ENCODE data around the gene MAP2K1. TPM values are rescaled to one million over a fixed set of nuclear protein-coding genes. Genes with fewer than 3 reads are reported as not detected.
"Not testable (repeated sequence)": the region's sequence is repeated elsewhere in the genome, so short reads cannot be mapped to it uniquely, and the experiment has no call there.

Gene MAP2K1
- 23.4 and 52.2 TPM in 2 replicates for total RNA-seq (ENCODE audit: low replicate concordance)

DNA sequence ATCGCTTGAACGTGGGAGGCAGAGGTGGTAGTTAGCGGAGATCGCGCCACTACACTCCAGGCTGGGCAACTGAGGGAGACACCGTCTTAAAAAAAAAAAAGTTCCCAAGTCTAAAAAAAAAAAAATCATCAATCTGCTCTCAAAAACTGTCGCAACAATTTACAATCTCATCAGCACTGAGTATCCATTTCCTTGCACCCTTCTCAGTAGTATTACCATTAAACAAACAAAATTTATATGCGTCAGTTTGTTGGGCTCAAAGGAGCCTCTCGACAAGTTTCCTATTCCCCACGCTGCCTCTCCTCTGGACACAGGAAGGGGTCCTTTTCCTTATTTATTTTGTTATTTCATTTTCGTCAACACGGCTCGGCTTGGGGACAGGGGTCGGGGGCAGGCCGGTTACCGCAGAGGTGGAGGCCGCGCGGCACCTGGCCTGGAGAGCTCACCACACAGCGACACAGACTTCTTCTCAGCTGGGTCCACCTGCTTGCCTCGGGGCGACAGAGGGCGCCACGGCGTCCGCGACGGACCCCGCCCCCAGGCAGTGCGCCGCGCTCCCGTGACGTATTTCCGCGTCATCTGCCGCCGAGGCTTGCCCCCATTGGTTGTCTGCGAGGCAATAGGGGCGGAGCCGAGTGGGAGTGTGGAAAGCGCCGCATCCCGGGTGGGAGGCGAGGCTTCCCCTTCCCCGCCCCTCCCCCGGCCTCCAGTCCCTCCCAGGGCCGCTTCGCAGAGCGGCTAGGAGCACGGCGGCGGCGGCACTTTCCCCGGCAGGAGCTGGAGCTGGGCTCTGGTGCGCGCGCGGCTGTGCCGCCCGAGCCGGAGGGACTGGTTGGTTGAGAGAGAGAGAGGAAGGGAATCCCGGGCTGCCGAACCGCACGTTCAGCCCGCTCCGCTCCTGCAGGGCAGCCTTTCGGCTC, at the start of gene MAP2K1:
MAP2K1 (plus strand) TSS at position 709 of the 920 bp plus-strand sequence. CDS start 436 bp downstream, outside the sequence.
- TF ChIP-seq, protein P1, sequence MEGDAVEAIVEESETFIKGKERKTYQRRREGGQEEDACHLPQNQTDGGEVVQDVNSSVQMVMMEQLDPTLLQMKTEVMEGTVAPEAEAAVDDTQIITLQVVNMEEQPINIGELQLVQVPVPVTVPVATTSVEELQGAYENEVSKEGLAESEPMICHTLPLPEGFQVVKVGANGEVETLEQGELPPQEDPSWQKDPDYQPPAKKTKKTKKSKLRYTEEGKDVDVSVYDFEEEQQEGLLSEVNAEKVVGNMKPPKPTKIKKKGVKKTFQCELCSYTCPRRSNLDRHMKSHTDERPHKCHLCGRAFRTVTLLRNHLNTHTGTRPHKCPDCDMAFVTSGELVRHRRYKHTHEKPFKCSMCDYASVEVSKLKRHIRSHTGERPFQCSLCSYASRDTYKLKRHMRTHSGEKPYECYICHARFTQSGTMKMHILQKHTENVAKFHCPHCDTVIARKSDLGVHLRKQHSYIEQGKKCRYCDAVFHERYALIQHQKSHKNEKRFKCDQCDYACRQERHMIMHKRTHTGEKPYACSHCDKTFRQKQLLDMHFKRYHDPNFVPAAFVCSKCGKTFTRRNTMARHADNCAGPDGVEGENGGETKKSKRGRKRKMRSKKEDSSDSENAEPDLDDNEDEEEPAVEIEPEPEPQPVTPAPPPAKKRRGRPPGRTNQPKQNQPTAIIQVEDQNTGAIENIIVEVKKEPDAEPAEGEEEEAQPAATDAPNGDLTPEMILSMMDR (IDR thresholded peaks at IDR 0.05; ENCODE audit: insufficient read depth, low read length): peak; percentile 61
- DNase-seq (ENCODE audit: low read depth): peak; percentile 95
- H3K4me3 ChIP-seq (ENCODE audit: low read depth, low read length): peak within 1 kb of the TSS; percentile 77

DNA sequence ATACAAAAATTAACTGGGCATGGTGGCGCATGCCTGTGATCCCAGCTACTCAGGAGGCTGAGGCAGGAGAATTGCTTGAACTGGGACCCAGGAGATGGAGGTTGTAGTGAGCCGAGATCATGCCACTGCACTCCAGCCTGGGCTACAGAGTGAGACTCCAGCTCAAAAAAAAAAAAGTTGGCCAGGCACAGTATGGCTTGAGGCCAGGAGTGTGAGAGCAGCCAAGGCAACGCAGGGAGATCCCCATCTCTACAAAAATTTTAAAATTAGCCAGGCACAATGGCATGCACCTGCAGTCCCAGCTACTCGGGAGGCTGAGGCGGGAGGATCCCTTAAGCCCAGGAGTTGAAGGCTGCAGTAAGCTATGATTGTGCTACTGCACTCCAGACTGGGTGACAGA, 38.2 kb upstream of the MAP2K1 start:
- H3K4me3 ChIP-seq (ENCODE audit: low read depth, low read length); DNase-seq (ENCODE audit: low read depth): not testable (repeated sequence)

DNA sequence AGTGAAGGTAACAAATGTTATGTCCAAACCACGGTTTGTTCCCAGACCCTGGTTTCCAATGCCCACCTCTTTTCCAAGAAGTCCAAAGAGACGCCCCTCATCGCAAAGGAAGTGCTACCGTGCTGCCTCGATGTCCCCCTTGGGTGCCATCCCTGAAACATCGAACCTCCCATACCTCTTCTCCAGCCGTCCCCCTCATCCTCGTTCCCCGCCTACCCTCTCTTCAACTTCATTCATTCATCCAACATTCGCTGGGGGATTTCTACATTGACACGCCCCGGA, 30.7 kb upstream of the MAP2K1 start:
- TF ChIP-seq, protein P1 (IDR thresholded peaks at IDR 0.05; ENCODE audit: insufficient read depth, low read length): no peak
- H3K4me3 ChIP-seq (ENCODE audit: low read depth, low read length): peak overlapping the region; percentile 92
- DNase-seq (ENCODE audit: low read depth): no peak

DNA sequence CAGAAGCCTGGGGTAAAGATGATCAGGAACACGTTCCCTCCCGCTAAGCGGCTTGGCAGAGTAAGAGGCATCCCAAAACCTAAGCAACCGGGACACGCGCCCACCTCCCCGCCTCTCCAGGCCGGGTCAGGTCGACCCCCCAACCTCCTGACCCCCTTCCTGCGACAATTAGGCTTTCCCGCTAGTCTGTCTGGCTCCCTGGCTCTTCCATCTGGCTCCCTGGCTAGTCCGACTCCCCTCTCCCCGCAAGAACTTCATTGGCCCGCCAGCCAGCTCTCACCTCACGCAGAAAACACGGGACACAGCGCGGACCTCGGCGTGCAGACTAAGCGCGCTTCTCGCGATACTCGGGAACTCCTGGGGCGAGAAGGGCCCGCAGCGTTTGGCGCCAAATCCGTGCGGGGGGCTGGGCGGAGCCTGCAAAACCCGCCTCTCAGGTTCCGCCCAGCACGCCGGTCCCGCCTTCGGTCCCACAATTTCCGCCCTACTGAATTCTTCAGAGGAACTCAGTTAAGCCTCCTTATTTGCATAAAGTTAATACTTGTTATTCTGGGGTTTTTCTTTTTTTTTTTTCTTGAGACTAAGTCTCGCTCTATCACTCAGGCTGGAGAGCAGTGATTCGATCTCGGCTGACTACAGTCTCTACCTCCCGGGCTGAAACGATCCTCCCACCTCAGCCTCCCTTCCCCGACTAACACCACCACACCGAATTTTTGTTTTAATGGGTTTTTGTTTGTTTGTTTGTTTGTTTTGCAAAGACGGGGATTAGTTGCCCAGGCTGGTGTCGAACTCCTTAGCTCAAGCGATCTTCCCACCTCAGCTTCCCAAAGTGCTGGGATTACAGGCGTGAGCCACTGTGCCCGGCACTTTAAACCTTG, 30.1 kb upstream of the MAP2K1 start, which contains the start of gene TIPIN:
TIPIN (minus strand) TSS at position 327 of the 878 bp plus-strand sequence. CDS start 3,738 bp downstream, outside the sequence.
- peak; percentile 95 for DNase-seq (ENCODE audit: low read depth)
- TF ChIP-seq, protein P1 (IDR thresholded peaks at IDR 0.05; ENCODE audit: insufficient read depth, low read length): no peak

DNA sequence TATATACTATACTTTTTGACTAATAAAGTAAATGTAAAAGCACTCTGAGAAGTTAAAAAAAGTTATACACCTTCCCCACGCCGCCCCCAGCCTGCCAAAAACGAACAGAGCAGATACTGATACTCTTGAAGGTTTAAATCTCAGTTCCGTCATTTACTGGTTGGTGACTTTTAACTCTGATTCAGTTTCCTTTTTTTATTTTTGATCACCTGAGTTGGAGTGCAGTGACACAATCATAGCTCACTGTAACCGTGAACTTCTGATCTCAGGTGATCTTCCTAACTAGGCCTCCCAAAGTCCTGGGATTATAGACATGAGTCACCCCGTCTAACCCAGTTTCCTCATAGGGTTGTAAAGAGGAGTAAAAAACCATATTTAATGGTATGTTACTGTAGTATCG, 27.0 kb upstream of the MAP2K1 start:
- no peak overlapping the region for H3K4me3 ChIP-seq (ENCODE audit: low read depth, low read length)
- no peak for DNase-seq (ENCODE audit: low read depth)
- TF ChIP-seq, protein P1 (IDR thresholded peaks at IDR 0.05; ENCODE audit: insufficient read depth, low read length): no peak

More for the DNA sequence above, 30.1 kb upstream of the MAP2K1 start, which contains the start of gene TIPIN:
- H3K4me3 ChIP-seq (ENCODE audit: low read depth, low read length): peak within 1 kb of the TSS; percentile 92

DNA sequence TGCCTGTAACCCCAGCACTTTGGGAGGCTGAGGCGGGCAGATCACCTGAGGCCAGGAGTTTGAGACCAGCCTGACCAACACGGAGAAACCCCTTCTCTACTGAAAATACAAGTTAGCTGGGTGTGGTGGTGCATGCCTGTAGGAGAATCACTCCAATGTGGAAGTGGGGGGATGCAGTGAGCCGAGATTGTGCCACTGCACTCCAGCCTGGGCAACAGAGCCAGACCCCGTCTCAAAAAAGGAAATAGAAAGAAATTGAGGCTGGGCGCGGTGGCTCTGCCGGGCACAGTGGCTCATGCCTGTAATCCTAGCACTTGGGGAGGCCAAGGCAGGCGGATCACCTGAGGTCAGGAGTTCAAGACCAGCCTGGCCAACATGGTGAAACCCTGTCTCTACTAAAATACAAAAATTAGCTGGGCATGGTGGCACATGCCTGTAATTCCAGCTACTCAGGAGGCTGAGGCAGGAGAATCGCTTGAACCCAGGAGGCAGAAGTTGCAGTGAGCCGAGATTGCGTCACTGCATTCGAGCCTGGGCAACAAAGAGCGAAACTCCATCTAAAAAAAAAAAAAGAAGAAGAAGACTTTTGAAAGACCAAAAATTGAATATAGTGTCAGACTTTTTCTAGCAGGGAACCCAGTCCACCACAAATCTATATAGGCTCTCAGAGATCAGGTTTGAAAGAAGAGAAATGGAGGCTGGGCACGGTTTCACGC, 24.8 kb upstream of the MAP2K1 start:
- not testable (repeated sequence) for H3K4me3 ChIP-seq (ENCODE audit: low read depth, low read length); DNase-seq (ENCODE audit: low read depth)

DNA sequence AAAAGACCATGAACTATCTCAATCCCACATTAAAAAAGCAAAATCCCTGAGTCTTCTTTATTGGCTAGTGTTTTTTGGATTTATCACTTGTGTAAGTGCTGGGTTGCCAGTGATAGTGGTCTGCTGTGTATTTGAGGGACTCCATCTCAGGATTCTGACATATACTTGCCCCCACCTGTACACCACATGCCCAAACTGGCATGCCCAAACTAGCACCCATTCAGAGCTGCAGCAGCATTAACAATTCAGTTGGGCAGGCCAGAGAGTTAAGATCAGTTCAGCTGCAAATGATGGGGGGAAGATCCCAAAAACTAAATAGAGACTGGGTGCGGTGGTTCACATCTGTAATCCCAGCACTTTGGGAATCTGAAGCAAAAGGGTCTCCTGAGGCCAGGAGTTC, 23.9 kb upstream of the MAP2K1 start:
- TF ChIP-seq, protein P1 (IDR thresholded peaks at IDR 0.05; ENCODE audit: insufficient read depth, low read length): no peak
- no peak for DNase-seq (ENCODE audit: low read depth)
- H3K4me3 ChIP-seq (ENCODE audit: low read depth, low read length): no peak overlapping the region

Measured in fibroblast of the aortic adventitia (primary cell).